A673 (cell line): ENCODE measurements around the gene ZNF773. TPM values are rescaled to one million over a fixed set of nuclear protein-coding genes. Genes with fewer than 3 reads are reported as not detected.

Source experiments
- BruUV-seq: library from RNA; stranded (reverse); fragments of 400-500 nt; replicated peaks from 2 replicates; lab custom pipeline; 2021; lab: Mats Ljungman, UMichigan
- CTCF ChIA-PET: fragments of 300-600 bp; sonication (Branson Sonifier 250); formaldehyde crosslinking; loops from one replicate; lab custom pipeline; 2022; ENCODE audit warnings: antibody characterized with exemption; lab: Charles Lee
- POLR2A ChIA-PET: fragments of 300-600 bp; sonication (Branson Sonifier 250); formaldehyde crosslinking; loops from one replicate; lab custom pipeline; 2022; ENCODE audit warnings: antibody characterized with exemption; ENCODE audit not compliant: low non-redundant PET; lab: Charles Lee
- DNase-seq: peaks from one replicate; pipeline ENCODE4 v3.0.0-alpha.2; 2015; ENCODE audit warnings: low spot score
- H3K27ac ChIP-seq: fragments of 200-600 bp; sonication (generic); 2 replicates; pipeline ENCODE4 v1.5.1; 2016; ENCODE audit warnings: mixed run types, low read depth, mild to moderate bottlenecking, mixed read lengths, antibody characterized with exemption, low read length; ENCODE audit not compliant: poor library complexity, severe bottlenecking
- H3K27me3 ChIP-seq: fragments of 200-600 bp; sonication (generic); replicated peaks from 2 replicates; pipeline ENCODE4 v1.6.1; 2017; ENCODE audit warnings: mixed run types, low read depth, mild to moderate bottlenecking, mixed read lengths, antibody characterized with exemption, low read length; ENCODE audit not compliant: insufficient read depth, poor library complexity
- H3K36me3 ChIP-seq: fragments of 200-600 bp; sonication (generic); 2 replicates; pipeline ENCODE4 v1.6.1; 2016; ENCODE audit warnings: mixed run types, mild to moderate bottlenecking, mixed read lengths, antibody characterized with exemption, low read length; ENCODE audit not compliant: insufficient read depth, poor library complexity, severe bottlenecking
- H3K4me1 ChIP-seq: fragments of 200-600 bp; sonication (generic); 2 replicates; pipeline ENCODE4 v1.6.1; 2017; ENCODE audit warnings: mixed run types, mild to moderate bottlenecking, mixed read lengths, antibody characterized with exemption, low read length; ENCODE audit not compliant: insufficient read depth, poor library complexity, severe bottlenecking
- H3K4me3 ChIP-seq: fragments of 200-600 bp; sonication (generic); 2 replicates; pipeline ENCODE4 v1.5.1; 2016; ENCODE audit warnings: low read depth, mixed run types, mild to moderate bottlenecking, mixed read lengths, low read length; ENCODE audit not compliant: poor library complexity, severe bottlenecking
- H3K9me3 ChIP-seq: fragments of 200-600 bp; sonication (generic); 2 replicates; pipeline ENCODE4 v1.6.1; 2016; ENCODE audit warnings: mixed run types, low read depth, mild to moderate bottlenecking, mixed read lengths, antibody characterized with exemption, low read length; ENCODE audit not compliant: poor library complexity, severe bottlenecking
- CTCF ChIP-seq: fragments of 300-800, 200-600 bp; sonication (generic); conservative IDR thresholded peaks from 2 replicates; pipeline ENCODE4 v1.5.1; 2017; ENCODE audit warnings: low read depth, mild to moderate bottlenecking, antibody characterized with exemption, low read length, moderate library complexity, mixed read lengths
- EZH2 ChIP-seq: fragments of 200-600 bp; sonication (generic); IDR thresholded peaks from 2 replicates; pipeline ENCODE4 v1.6.1; 2017; ENCODE audit warnings: borderline replicate concordance, low read depth, mild to moderate bottlenecking, mixed read lengths, antibody characterized with exemption, low read length; ENCODE audit not compliant: poor library complexity, severe bottlenecking
- intact Hi-C: fragments of 100-400 bp; cut with micrococcal nuclease; formaldehyde crosslinking; loops from one replicate; pipeline ENCODE4 v1.10.0; 2022; ENCODE audit not compliant: unreplicated experiment
- total RNA-seq: library from RNA; stranded (reverse); gene quantifications from 2 replicates; pipeline ENCODE4 v1.2.3, GENCODE V29; 2021

ZNF773 gene
- total RNA-seq, 1 experiment from 2014 or later = 9.7 TPM

- peaks cover 42% of the 10 kb centered on the region for H3K9me3 ChIP-seq
- H3K4me1 ChIP-seq = no peaks in the 10 kb centered on the region
- TF ChIP-seq EZH2 = no peak
- TF ChIP-seq CTCF = no peak
- no peak overlapping the region for H3K27ac ChIP-seq
- CTCF ChIA-PET = no interaction called here
- peaks cover 79% of the 10 kb centered on the region for H3K36me3 ChIP-seq
- H3K27me3 ChIP-seq = no peaks in the 10 kb centered on the region
- intact Hi-C loops = loop anchor here (10.0 kb wide), 1 partner anchor 602 kb away; the partner anchor contains the start of gene ZNF329
- BruUV-seq = no TSS peak
- POLR2A ChIA-PET = no interaction called here
- no peak overlapping the region for H3K4me3 ChIP-seq
- no peak for DNase-seq
Measured at GRCh38 chr19:57552432-57552831, 52.7 kb downstream of the ZNF773 start.

- no peak overlapping the region for H3K4me3 ChIP-seq
- H3K9me3 ChIP-seq = peaks cover 36% of the 10 kb centered on the region
- no TSS peak for BruUV-seq
- H3K36me3 ChIP-seq = peaks cover 27% of the 10 kb centered on the region
- TF ChIP-seq EZH2 = no peak
- TF ChIP-seq CTCF = no peak
- POLR2A ChIA-PET = interaction anchor here (0.6 kb wide), 1 partner anchor 128 kb away, joined by 3 read pairs; no protein-coding TSS in a partner anchor
- no peaks in the 10 kb centered on the region for H3K4me1 ChIP-seq
- no peak for DNase-seq
- intact Hi-C loops = loop anchor here (10.0 kb wide), 1 partner anchor 597 kb away; the partner anchor contains the start of gene ZNF329
- CTCF ChIA-PET = no interaction called here
- H3K27me3 ChIP-seq = no peaks in the 10 kb centered on the region
- no peak overlapping the region for H3K27ac ChIP-seq
Measured at GRCh38 chr19:57557659-57558058, 57.9 kb downstream of the ZNF773 start.

Other genes starting within 250 kb of the ZNF773 start
- 53.3 and 58.4 TPM in 2 replicates for gene ZNF460, start 219.5 kb upstream of the ZNF773 start, total RNA-seq
- gene ZNF543, start 179.5 kb upstream of the ZNF773 start, total RNA-seq = 10.1 and 10.6 TPM in 2 replicates
- 10.2 and 11.0 TPM in 2 replicates for gene ZNF304, start 148.7 kb upstream of the ZNF773 start, total RNA-seq
- gene TRAPPC2B, start 136.4 kb upstream of the ZNF773 start, total RNA-seq = 16.8 and 18.7 TPM in 2 replicates
- gene ZNF547, start 136.4 kb upstream of the ZNF773 start, total RNA-seq = 5.0 and 6.1 TPM in 2 replicates
- gene ZNF548, start 110.1 kb upstream of the ZNF773 start, total RNA-seq = 16.9 TPM in 2 replicates
- gene ZNF17, start 88.8 kb upstream of the ZNF773 start, total RNA-seq = 13.1 and 19.2 TPM in 2 replicates
- gene ZNF749, start 64.6 kb upstream of the ZNF773 start, total RNA-seq = 21.6 and 22.9 TPM in 2 replicates
- 0.41 and 0.83 TPM in 2 replicates for gene VN1R1, start 42.8 kb upstream of the ZNF773 start, total RNA-seq
- gene ZNF772, start 22.4 kb upstream of the ZNF773 start, total RNA-seq = 19.4 and 21.2 TPM in 2 replicates
- 12.4 and 14.6 TPM in 2 replicates for gene ZNF419, start 12.2 kb upstream of the ZNF773 start, total RNA-seq
- 8.5 and 10.1 TPM in 2 replicates for gene ZNF549, start 27.4 kb downstream of the ZNF773 start, total RNA-seq
- 9.6 and 11.5 TPM in 2 replicates for gene ZNF550, start 59.9 kb downstream of the ZNF773 start, total RNA-seq
- gene ZNF416, start 79.0 kb downstream of the ZNF773 start, total RNA-seq = 6.8 and 7.1 TPM in 2 replicates
- 16.3 and 16.7 TPM in 2 replicates for gene ZIK1, start 84.2 kb downstream of the ZNF773 start, total RNA-seq
- gene ZNF530, start 99.9 kb downstream of the ZNF773 start, total RNA-seq = 9.4 and 11.3 TPM in 2 replicates
- 24.3 and 24.7 TPM in 2 replicates for gene ZNF134, start 114.3 kb downstream of the ZNF773 start, total RNA-seq
- 8.2 and 10.1 TPM in 2 replicates for gene ZNF211, start 133.2 kb downstream of the ZNF773 start, total RNA-seq
- gene ZSCAN4, start 169.0 kb downstream of the ZNF773 start, total RNA-seq = not detected in 2 replicates
- 12.7 and 17.8 TPM in 2 replicates for gene ZNF551, start 182.0 kb downstream of the ZNF773 start, total RNA-seq
- 4.0 and 4.4 TPM in 2 replicates for gene ZNF154, start 209.3 kb downstream of the ZNF773 start, total RNA-seq
- gene ZNF671, start 227.7 kb downstream of the ZNF773 start, total RNA-seq = 4.4 and 5.3 TPM in 2 replicates
- gene ZNF776, start 246.9 kb downstream of the ZNF773 start, total RNA-seq = 10.3 and 15.8 TPM in 2 replicates